ENCODE results near the gene SMAD4.

SMAD4 gene

GRCh38 chr18:51006061-51006818 is 23.8 kb upstream of the SMAD4 start:
- Histone ChIP-seq H3K4me1 (ENCODE audit: control insufficient read depth in 1 of 2, insufficient read depth in 2 of 2, low read length in 2 of 2) (no peaks in the 10 kb centered on the region), H3K27me3 (ENCODE audit: control insufficient read depth in 1 of 2, insufficient read depth in 2 of 2, low read length in 2 of 2) (no peaks in the 10 kb centered on the region), H3K9me3 (ENCODE audit: control insufficient read depth in 1 of 2, low read length in 2 of 2) (no peaks in the 10 kb centered on the region), H3K9ac (ENCODE audit: low read depth in 1 of 2, low read length in 2 of 2) (no peak overlapping the region), H3K4me3 (ENCODE audit: low read depth in 1 of 2, low read length in 2 of 2) (no peak overlapping the region), H3K27ac (ENCODE audit: low read depth, low read length) (no peak overlapping the region), H3K36me3 (ENCODE audit: control insufficient read depth in 1 of 2, insufficient read depth in 2 of 2, low read length in 2 of 2) (no peaks in the 10 kb centered on the region)

- Histone ChIP-seq H3K9ac (ENCODE audit: low read depth in 1 of 2, low read length in 2 of 2) (no peak overlapping the region), H3K36me3 (ENCODE audit: control insufficient read depth in 1 of 2, insufficient read depth in 2 of 2, low read length in 2 of 2) (no peaks in the 10 kb centered on the region), H3K4me3 (ENCODE audit: low read depth in 1 of 2, low read length in 2 of 2) (no peak overlapping the region), H3K4me1 (ENCODE audit: control insufficient read depth in 1 of 2, insufficient read depth in 2 of 2, low read length in 2 of 2) (no peaks in the 10 kb centered on the region), H3K27ac (ENCODE audit: low read depth, low read length) (no peak overlapping the region), H3K27me3 (ENCODE audit: control insufficient read depth in 1 of 2, insufficient read depth in 2 of 2, low read length in 2 of 2) (no peaks in the 10 kb centered on the region), H3K9me3 (ENCODE audit: control insufficient read depth in 1 of 2, low read length in 2 of 2) (no peaks in the 10 kb centered on the region)
Observed at GRCh38 chr18:51006948-51007789, 22.8 kb upstream of the SMAD4 start.

GRCh38 chr18:51007790-51008139 is 22.2 kb upstream of the SMAD4 start:
- no peak overlapping the region for H3K27ac ChIP-seq (ENCODE audit: low read depth, low read length)
- H3K27me3 ChIP-seq (ENCODE audit: control insufficient read depth in 1 of 2, insufficient read depth in 2 of 2, low read length in 2 of 2) = no peaks in the 10 kb centered on the region
- H3K9ac ChIP-seq (ENCODE audit: low read depth in 1 of 2, low read length in 2 of 2) = no peak overlapping the region
- H3K9me3 ChIP-seq (ENCODE audit: control insufficient read depth in 1 of 2, low read length in 2 of 2) = no peaks in the 10 kb centered on the region
- no peaks in the 10 kb centered on the region for H3K36me3 ChIP-seq (ENCODE audit: control insufficient read depth in 1 of 2, insufficient read depth in 2 of 2, low read length in 2 of 2)
- no peak overlapping the region for H3K4me3 ChIP-seq (ENCODE audit: low read depth in 1 of 2, low read length in 2 of 2)
- no peaks in the 10 kb centered on the region for H3K4me1 ChIP-seq (ENCODE audit: control insufficient read depth in 1 of 2, insufficient read depth in 2 of 2, low read length in 2 of 2)

- Histone ChIP-seq H3K9me3 (ENCODE audit: control insufficient read depth in 1 of 2, low read length in 2 of 2) (no peaks in the 10 kb centered on the region), H3K36me3 (ENCODE audit: control insufficient read depth in 1 of 2, insufficient read depth in 2 of 2, low read length in 2 of 2) (no peaks in the 10 kb centered on the region), H3K9ac (ENCODE audit: low read depth in 1 of 2, low read length in 2 of 2) (no peak overlapping the region), H3K4me3 (ENCODE audit: low read depth in 1 of 2, low read length in 2 of 2) (no peak overlapping the region), H3K4me1 (ENCODE audit: control insufficient read depth in 1 of 2, insufficient read depth in 2 of 2, low read length in 2 of 2) (no peaks in the 10 kb centered on the region), H3K27me3 (ENCODE audit: control insufficient read depth in 1 of 2, insufficient read depth in 2 of 2, low read length in 2 of 2) (no peaks in the 10 kb centered on the region), H3K27ac (ENCODE audit: low read depth, low read length) (no peak overlapping the region)
Observed at GRCh38 chr18:51009072-51009471, 20.9 kb upstream of the SMAD4 start.

- no peak overlapping the region for H3K9ac ChIP-seq (ENCODE audit: low read depth in 1 of 2, low read length in 2 of 2)
Observed at GRCh38 chr18:51010218-51010617, 19.8 kb upstream of the SMAD4 start.

GRCh38 chr18:51011709-51012108 is 18.3 kb upstream of the SMAD4 start:
- H3K4me1 ChIP-seq (ENCODE audit: control insufficient read depth in 1 of 2, insufficient read depth in 2 of 2, low read length in 2 of 2) = no peaks in the 10 kb centered on the region
- no peaks in the 10 kb centered on the region for H3K36me3 ChIP-seq (ENCODE audit: control insufficient read depth in 1 of 2, insufficient read depth in 2 of 2, low read length in 2 of 2)
- H3K27me3 ChIP-seq (ENCODE audit: control insufficient read depth in 1 of 2, insufficient read depth in 2 of 2, low read length in 2 of 2) = no peaks in the 10 kb centered on the region
- H3K9ac ChIP-seq (ENCODE audit: low read depth in 1 of 2, low read length in 2 of 2) = no peak overlapping the region
- no peak overlapping the region for H3K4me3 ChIP-seq (ENCODE audit: low read depth in 1 of 2, low read length in 2 of 2)
- H3K9me3 ChIP-seq (ENCODE audit: control insufficient read depth in 1 of 2, low read length in 2 of 2) = no peaks in the 10 kb centered on the region
- H3K27ac ChIP-seq (ENCODE audit: low read depth, low read length) = no peak overlapping the region

More at GRCh38 chr18:51010218-51010617, 19.8 kb upstream of the SMAD4 start:
- Histone ChIP-seq H3K27ac (ENCODE audit: low read depth, low read length) (no peak overlapping the region), H3K27me3 (ENCODE audit: control insufficient read depth in 1 of 2, insufficient read depth in 2 of 2, low read length in 2 of 2) (no peaks in the 10 kb centered on the region), H3K9me3 (ENCODE audit: control insufficient read depth in 1 of 2, low read length in 2 of 2) (no peaks in the 10 kb centered on the region), H3K36me3 (ENCODE audit: control insufficient read depth in 1 of 2, insufficient read depth in 2 of 2, low read length in 2 of 2) (no peaks in the 10 kb centered on the region), H3K4me1 (ENCODE audit: control insufficient read depth in 1 of 2, insufficient read depth in 2 of 2, low read length in 2 of 2) (no peaks in the 10 kb centered on the region), H3K4me3 (ENCODE audit: low read depth in 1 of 2, low read length in 2 of 2) (no peak overlapping the region)

- no peaks in the 10 kb centered on the region for H3K9me3 ChIP-seq (ENCODE audit: control insufficient read depth in 1 of 2, low read length in 2 of 2)
- no peak overlapping the region for H3K4me3 ChIP-seq (ENCODE audit: low read depth in 1 of 2, low read length in 2 of 2)
Observed at GRCh38 chr18:51012441-51012840, 17.6 kb upstream of the SMAD4 start.

GRCh38 chr18:51013259-51013658 is 16.8 kb upstream of the SMAD4 start:
- Histone ChIP-seq H3K27me3 (ENCODE audit: control insufficient read depth in 1 of 2, insufficient read depth in 2 of 2, low read length in 2 of 2) (no peaks in the 10 kb centered on the region), H3K9me3 (ENCODE audit: control insufficient read depth in 1 of 2, low read length in 2 of 2) (no peaks in the 10 kb centered on the region), H3K4me1 (ENCODE audit: control insufficient read depth in 1 of 2, insufficient read depth in 2 of 2, low read length in 2 of 2) (no peaks in the 10 kb centered on the region), H3K9ac (ENCODE audit: low read depth in 1 of 2, low read length in 2 of 2) (no peak overlapping the region), H3K27ac (ENCODE audit: low read depth, low read length) (no peak overlapping the region), H3K4me3 (ENCODE audit: low read depth in 1 of 2, low read length in 2 of 2) (no peak overlapping the region), H3K36me3 (ENCODE audit: control insufficient read depth in 1 of 2, insufficient read depth in 2 of 2, low read length in 2 of 2) (no peaks in the 10 kb centered on the region)

More at GRCh38 chr18:51012441-51012840, 17.6 kb upstream of the SMAD4 start:
- Histone ChIP-seq H3K4me1 (ENCODE audit: control insufficient read depth in 1 of 2, insufficient read depth in 2 of 2, low read length in 2 of 2) (no peaks in the 10 kb centered on the region), H3K27me3 (ENCODE audit: control insufficient read depth in 1 of 2, insufficient read depth in 2 of 2, low read length in 2 of 2) (no peaks in the 10 kb centered on the region), H3K36me3 (ENCODE audit: control insufficient read depth in 1 of 2, insufficient read depth in 2 of 2, low read length in 2 of 2) (no peaks in the 10 kb centered on the region), H3K9ac (ENCODE audit: low read depth in 1 of 2, low read length in 2 of 2) (no peak overlapping the region), H3K27ac (ENCODE audit: low read depth, low read length) (no peak overlapping the region)

- H3K9me3 ChIP-seq (ENCODE audit: control insufficient read depth in 1 of 2, low read length in 2 of 2) = no peaks in the 10 kb centered on the region
- peaks cover 0 to 2% of the 10 kb centered on the region in 2 donors for H3K36me3 ChIP-seq (ENCODE audit: control insufficient read depth in 1 of 2, insufficient read depth in 2 of 2, low read length in 2 of 2)
- H3K4me3 ChIP-seq (ENCODE audit: low read depth in 1 of 2, low read length in 2 of 2) = no peak overlapping the region
- no peaks in the 10 kb centered on the region for H3K27me3 ChIP-seq (ENCODE audit: control insufficient read depth in 1 of 2, insufficient read depth in 2 of 2, low read length in 2 of 2)
- no peaks in the 10 kb centered on the region for H3K4me1 ChIP-seq (ENCODE audit: control insufficient read depth in 1 of 2, insufficient read depth in 2 of 2, low read length in 2 of 2)
- no peak overlapping the region for H3K27ac ChIP-seq (ENCODE audit: low read depth, low read length)
- H3K9ac ChIP-seq (ENCODE audit: low read depth in 1 of 2, low read length in 2 of 2) = no peak overlapping the region
Observed at GRCh38 chr18:51017140-51017879, 12.7 kb upstream of the SMAD4 start.

- no peak overlapping the region for H3K9ac ChIP-seq (ENCODE audit: low read depth in 1 of 2, low read length in 2 of 2)
- no peaks in the 10 kb centered on the region for H3K27me3 ChIP-seq (ENCODE audit: control insufficient read depth in 1 of 2, insufficient read depth in 2 of 2, low read length in 2 of 2)
- peaks cover 0 to 6% of the 10 kb centered on the region in 2 donors for H3K36me3 ChIP-seq (ENCODE audit: control insufficient read depth in 1 of 2, insufficient read depth in 2 of 2, low read length in 2 of 2)
- no peak overlapping the region for H3K27ac ChIP-seq (ENCODE audit: low read depth, low read length)
- H3K9me3 ChIP-seq (ENCODE audit: control insufficient read depth in 1 of 2, low read length in 2 of 2) = no peaks in the 10 kb centered on the region
- H3K4me3 ChIP-seq (ENCODE audit: low read depth in 1 of 2, low read length in 2 of 2) = no peak overlapping the region
- no peaks in the 10 kb centered on the region for H3K4me1 ChIP-seq (ENCODE audit: control insufficient read depth in 1 of 2, insufficient read depth in 2 of 2, low read length in 2 of 2)
Observed at GRCh38 chr18:51020536-51020935, 9.5 kb upstream of the SMAD4 start.
